Measurements from ENCODE around the gene ADAM20.
"Not testable (repeated sequence)": the region's sequence is repeated elsewhere in the genome, so short reads cannot be mapped to it uniquely, and the experiment has no call there.

- not testable (repeated sequence) for TF ChIP-seq CTCF (IDR thresholded peaks at IDR 0.05; ENCODE audit: low read depth, low read length, poor library complexity, severe bottlenecking); EZH2phosphoT487 (IDR thresholded peaks at IDR 0.05; ENCODE audit: borderline replicate concordance, low read length)
Measured at GRCh38 chr14:70475459-70475858, 59.3 kb downstream of the ADAM20 start.

Data from DOHH2 (cell line).